ENCODE data around the gene GRM8. TPM values are rescaled to one million over a fixed set of nuclear protein-coding genes. Genes with fewer than 3 reads are reported as not detected.

GRM8 gene
- total RNA-seq, 1 experiment from 2014 or later, result 0.80 TPM

- Histone ChIP-seq H3K27ac (ENCODE audit: low read depth, low read length, poor library complexity, severe bottlenecking) (no peak overlapping the region), H3K36me3 (ENCODE audit: insufficient read depth, low read length, poor library complexity, severe bottlenecking) (no peaks in the 10 kb centered on the region), H3K4me1 (ENCODE audit: insufficient read depth, low read length, poor library complexity, severe bottlenecking) (no peaks in the 10 kb centered on the region), H3K4me3 (ENCODE audit: low read depth, low read length, poor library complexity, severe bottlenecking) (no peak overlapping the region), H3K9me3 (ENCODE audit: low read depth, low read length, poor library complexity, severe bottlenecking) (no peaks in the 10 kb centered on the region), H3K27me3 (replicated peaks; ENCODE audit: insufficient read depth, low read depth, low read length, poor library complexity) (no peaks in the 10 kb centered on the region)
- ChIA-PET POLR2A (ENCODE audit: low non-redundant PET) (no interaction called here), CTCF (no interaction called here)
- DNase-seq (ENCODE audit: low spot score), result no peak
- intact Hi-C loops (cut with micrococcal nuclease; ENCODE audit: unreplicated experiment), result no loop called here
- TF ChIP-seq CTCF (conservative IDR thresholded peaks at IDR 0.05; ENCODE audit: low read depth, low read length), result no peak
- no peak for TF ChIP-seq EZH2 (IDR thresholded peaks at IDR 0.05; ENCODE audit: borderline replicate concordance, low read depth, low read length, poor library complexity, severe bottlenecking)
- no TSS peak for BruUV-seq (replicated peaks)
Observed at GRCh38 chr7:127017196-127017595, 235.5 kb downstream of the GRM8 start.

- ChIA-PET CTCF (no interaction called here), POLR2A (ENCODE audit: low non-redundant PET) (no interaction called here)
- H3K27ac ChIP-seq (ENCODE audit: low read depth, low read length, poor library complexity, severe bottlenecking), result no peak overlapping the region
- H3K27me3 ChIP-seq (replicated peaks; ENCODE audit: insufficient read depth, low read depth, low read length, poor library complexity), result no peaks in the 10 kb centered on the region
- no peaks in the 10 kb centered on the region for H3K9me3 ChIP-seq (ENCODE audit: low read depth, low read length, poor library complexity, severe bottlenecking)
- DNase-seq (ENCODE audit: low spot score), result no peak
- H3K4me1 ChIP-seq (ENCODE audit: insufficient read depth, low read length, poor library complexity, severe bottlenecking), result no peaks in the 10 kb centered on the region
- H3K4me3 ChIP-seq (ENCODE audit: low read depth, low read length, poor library complexity, severe bottlenecking), result no peak overlapping the region
- BruUV-seq (replicated peaks), result no TSS peak
- intact Hi-C loops (cut with micrococcal nuclease; ENCODE audit: unreplicated experiment), result no loop called here
- H3K36me3 ChIP-seq (ENCODE audit: insufficient read depth, low read length, poor library complexity, severe bottlenecking), result no peaks in the 10 kb centered on the region
- no peak for TF ChIP-seq CTCF (conservative IDR thresholded peaks at IDR 0.05; ENCODE audit: low read depth, low read length)
- TF ChIP-seq EZH2 (IDR thresholded peaks at IDR 0.05; ENCODE audit: borderline replicate concordance, low read depth, low read length, poor library complexity, severe bottlenecking), result no peak
Observed at GRCh38 chr7:127000725-127001124, 252.0 kb downstream of the GRM8 start.

- ChIA-PET POLR2A (ENCODE audit: low non-redundant PET) (no interaction called here), CTCF (no interaction called here)
- intact Hi-C loops (cut with micrococcal nuclease; ENCODE audit: unreplicated experiment), result no loop called here
- no peak for DNase-seq (ENCODE audit: low spot score)
- Histone ChIP-seq H3K4me1 (ENCODE audit: insufficient read depth, low read length, poor library complexity, severe bottlenecking) (no peaks in the 10 kb centered on the region), H3K27me3 (replicated peaks; ENCODE audit: insufficient read depth, low read depth, low read length, poor library complexity) (no peaks in the 10 kb centered on the region), H3K36me3 (ENCODE audit: insufficient read depth, low read length, poor library complexity, severe bottlenecking) (no peaks in the 10 kb centered on the region), H3K27ac (ENCODE audit: low read depth, low read length, poor library complexity, severe bottlenecking) (no peak overlapping the region), H3K4me3 (ENCODE audit: low read depth, low read length, poor library complexity, severe bottlenecking) (no peak overlapping the region), H3K9me3 (ENCODE audit: low read depth, low read length, poor library complexity, severe bottlenecking) (no peaks in the 10 kb centered on the region)
- BruUV-seq (replicated peaks), result no TSS peak
- no peak for TF ChIP-seq EZH2 (IDR thresholded peaks at IDR 0.05; ENCODE audit: borderline replicate concordance, low read depth, low read length, poor library complexity, severe bottlenecking)
- no peak for TF ChIP-seq CTCF (conservative IDR thresholded peaks at IDR 0.05; ENCODE audit: low read depth, low read length)
Observed at GRCh38 chr7:126996659-126997058, 256.1 kb downstream of the GRM8 start.
